ENCODE results near the gene CLCN3.
"Not testable (repeated sequence)": the region's sequence is repeated elsewhere in the genome, so short reads cannot be mapped to it uniquely, and the experiment has no call there.

Gene CLCN3

DNA sequence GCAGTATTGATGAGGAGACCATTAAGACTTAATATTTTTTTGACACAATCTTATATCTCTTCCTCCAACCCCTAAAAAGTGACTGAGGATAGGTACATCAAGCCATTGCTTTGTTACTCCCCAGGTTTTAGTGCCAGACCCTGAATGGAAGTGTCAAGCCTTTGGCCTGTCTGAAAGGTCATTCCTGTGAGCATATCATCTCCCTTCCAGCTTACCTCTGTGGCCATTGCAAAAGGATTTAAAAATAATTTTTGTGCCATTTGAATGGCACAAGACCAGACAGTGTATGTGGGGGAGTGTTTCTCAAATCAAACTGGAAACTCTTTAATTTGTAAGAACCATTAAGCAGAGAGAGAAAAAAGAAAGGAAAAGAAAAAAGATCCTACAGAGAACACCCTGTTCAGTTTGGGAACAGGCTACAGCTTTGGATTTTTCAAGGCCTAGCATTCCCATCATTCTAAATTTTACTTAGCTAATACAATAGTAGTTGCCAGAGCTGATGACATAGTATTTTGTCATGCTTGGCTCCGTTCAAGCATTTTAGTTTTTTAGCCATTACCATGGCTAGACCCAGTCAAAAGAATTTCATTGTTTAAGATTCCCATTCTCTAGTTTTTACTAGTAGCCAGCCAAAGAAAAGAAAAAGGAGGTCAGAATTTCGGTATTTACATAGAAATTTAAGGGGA lies 87.7 kb downstream of the CLCN3 start:
- no peak for DNase-seq (ENCODE audit: low read depth in 2 of 2)

DNA sequence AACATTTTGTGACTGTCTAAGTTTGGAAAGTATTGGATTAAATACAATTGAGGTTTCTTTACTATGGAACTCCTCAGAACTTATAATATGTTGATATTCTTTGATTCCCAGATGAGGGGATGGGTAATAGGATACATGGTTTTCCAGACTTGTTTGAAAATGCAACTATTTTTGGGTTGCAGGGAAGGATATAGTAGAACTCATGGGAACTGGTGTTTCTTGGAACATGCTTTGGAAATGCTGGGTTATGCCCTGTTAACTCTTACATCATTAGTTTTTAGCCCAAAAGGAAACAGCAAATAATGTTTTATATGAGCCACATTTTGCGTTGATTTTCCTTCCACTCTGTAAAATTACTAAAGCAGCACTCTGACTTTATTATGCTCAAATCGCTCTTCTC lies 95.4 kb downstream of the CLCN3 start:
- DNase-seq (ENCODE audit: low read depth in 2 of 2), result no peak

DNA sequence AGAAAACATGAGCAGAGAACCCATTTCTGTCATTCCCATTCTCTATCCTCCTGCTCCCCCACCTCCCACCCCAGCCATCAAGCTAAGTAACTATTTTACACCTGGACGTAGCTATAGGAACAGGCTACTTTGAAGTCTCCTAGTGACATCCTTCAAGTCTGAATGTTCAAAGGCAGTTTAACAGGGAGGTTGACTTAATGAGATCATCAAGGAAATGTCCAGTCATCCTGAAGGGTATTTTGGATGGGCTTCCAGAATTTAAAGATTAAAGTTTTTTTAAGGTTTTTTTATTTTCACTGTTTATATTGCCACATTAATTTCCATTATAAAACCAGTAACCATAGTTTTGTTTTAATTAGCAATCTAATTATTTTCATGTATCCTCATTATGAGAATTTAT lies 96.3 kb downstream of the CLCN3 start:
- DNase-seq (ENCODE audit: low read depth in 2 of 2), result no peak

DNA sequence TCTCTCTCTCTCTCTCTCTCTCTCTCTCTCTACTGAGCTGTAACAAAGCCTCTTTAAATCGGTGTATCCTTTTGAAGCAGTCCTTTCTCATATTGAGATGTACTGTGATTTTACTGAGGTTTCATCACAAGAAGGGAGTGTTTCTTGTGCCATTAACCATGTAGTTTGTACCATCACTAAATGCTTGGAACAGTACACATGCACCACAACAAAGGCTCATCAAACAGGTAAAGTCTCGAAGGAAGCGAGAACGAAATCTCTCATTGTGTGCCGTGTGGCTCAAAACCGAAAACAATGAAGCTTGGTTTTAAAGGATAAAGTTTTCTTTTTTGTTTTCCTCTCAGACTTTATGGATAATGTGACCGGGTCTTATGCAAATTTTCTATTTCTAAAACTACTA lies 100.2 kb downstream of the CLCN3 start:
- DNase-seq (ENCODE audit: low read depth in 2 of 2), result no peak

DNA sequence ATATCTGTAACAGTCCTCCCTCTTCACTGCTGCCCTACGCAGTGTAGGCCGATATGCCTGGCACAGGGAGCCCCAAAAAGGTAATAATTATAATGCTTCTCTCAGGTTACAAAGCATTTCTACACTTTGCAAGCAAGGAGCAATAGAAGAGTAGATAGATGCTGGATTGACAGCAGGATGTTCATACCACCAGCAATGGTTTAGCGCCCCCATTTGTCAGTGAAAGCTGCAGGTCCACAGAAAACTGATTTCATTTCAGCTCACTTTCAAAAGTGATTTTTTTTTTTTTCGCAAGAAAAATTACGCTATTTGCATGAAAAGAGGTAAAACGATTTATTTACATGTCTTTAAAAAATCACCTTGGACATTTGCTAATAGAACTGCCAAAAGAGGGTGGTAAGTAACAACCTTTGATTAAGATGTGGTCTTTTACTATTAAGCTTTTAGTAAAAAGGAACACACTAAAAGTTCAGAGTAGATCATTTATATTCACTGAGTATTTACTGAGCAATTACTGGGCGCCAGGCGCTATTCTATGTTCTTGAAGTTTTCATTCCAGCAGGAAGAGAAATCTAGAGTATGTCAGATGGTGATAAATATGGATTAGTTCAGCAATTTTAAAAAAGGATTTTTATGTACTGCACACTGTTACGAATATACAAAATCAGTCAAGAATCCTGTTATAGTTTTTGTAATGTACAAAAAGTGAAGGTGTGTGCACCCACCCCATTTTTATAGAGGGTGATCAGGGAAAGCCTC lies 103.0 kb downstream of the CLCN3 start:
- DNase-seq (ENCODE audit: low read depth in 2 of 2), result no peak

DNA sequence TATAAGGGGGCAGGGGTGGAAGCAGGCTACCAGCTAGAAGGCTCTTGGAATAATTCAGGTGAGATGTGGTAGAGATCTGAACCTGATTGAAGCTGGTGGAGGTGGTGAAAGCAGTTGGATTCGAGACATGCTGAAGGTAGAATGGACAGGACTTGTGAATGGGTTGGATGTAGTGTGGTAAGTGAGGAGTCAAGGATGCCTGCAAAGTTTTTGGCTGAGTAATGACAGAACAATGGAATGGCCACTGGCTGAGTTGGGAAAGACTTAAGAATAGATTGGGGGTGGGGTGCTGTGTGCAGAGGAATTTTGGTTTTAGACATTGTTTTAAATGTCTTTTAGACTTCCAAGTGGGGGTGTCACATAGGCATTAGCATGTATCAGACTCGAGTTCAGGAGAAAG lies 103.9 kb downstream of the CLCN3 start:
- no peak for DNase-seq (ENCODE audit: low read depth in 2 of 2)

DNA sequence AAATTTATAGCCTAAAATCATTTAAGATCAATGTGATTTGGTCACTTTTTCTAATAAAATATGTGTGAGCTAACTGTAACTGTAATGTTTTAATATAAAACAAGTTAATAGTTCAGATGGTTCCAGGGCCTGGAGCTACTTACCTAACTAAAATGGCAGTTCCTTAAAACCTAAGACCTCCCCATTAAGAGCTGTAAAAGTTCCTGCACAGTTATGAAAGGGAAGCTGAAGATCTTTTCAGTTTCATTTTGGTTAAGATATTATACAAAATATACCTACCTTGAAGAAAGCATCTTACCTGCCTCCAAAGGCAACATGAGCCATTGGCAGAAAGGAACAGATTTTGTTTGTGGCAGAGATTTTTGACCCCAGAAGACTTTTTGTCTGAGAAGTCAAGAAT lies 107.2 kb downstream of the CLCN3 start:
- DNase-seq (ENCODE audit: low read depth in 2 of 2), result no peak

DNA sequence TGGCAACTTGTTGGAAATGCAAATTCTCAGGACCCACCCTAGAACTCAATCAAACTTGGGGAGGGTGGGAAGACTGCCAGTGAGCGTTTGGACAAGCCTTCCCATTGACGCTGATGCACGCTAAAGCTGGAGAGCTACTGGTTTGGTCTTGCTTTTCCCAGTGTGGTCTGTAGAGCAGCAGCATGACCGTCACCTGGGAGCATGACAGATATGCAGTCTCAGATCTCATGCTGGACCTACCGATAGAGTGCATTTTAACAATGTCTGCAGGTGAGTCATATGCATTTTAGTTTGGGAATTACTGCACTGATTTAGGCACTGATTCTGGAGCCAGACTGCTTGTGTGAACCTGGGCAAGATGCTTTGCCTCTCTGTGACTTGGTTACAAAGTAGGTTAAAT lies 110.2 kb downstream of the CLCN3 start:
- no peak for DNase-seq (ENCODE audit: low read depth in 2 of 2)

DNA sequence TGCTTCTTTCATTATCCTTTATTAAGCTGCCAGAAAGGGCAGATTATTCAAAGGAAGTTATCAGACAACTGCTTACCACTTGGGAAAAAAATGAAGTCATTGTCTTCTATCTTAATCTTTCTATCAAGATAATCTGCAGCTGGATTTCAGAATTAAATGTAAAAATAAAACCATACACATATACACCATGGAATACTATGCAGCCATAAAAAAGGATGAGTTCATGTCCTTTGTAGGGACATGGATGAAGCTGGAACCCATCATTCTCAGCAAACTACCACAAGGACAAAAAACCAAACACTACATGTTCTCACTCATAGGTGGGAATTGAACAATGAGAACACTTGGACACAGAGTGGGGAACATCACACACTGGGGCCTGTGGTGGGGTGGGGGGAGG lies 118.2 kb downstream of the CLCN3 start:
- not testable (repeated sequence) for DNase-seq (ENCODE audit: low read depth in 2 of 2)

DNA sequence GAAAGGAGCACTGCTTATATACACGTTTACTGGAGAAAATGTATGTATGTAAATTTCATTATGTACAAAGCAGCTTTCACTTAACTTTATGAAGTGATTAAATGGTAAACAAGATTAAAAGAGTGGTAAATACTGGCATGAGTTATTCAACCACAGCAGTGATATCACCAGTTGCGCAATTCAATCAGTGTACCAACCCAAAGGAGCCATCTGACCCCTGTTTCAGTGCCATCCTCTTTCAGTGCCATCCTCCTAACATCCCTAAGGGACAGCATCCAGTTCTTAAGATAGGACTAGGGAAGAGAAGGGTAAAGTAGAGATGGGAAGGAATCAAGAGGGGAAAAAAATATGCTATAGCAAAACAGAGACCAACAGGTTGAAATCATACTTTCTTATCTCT lies 121.2 kb downstream of the CLCN3 start:
- no peak for DNase-seq (ENCODE audit: low read depth in 2 of 2)

DNA sequence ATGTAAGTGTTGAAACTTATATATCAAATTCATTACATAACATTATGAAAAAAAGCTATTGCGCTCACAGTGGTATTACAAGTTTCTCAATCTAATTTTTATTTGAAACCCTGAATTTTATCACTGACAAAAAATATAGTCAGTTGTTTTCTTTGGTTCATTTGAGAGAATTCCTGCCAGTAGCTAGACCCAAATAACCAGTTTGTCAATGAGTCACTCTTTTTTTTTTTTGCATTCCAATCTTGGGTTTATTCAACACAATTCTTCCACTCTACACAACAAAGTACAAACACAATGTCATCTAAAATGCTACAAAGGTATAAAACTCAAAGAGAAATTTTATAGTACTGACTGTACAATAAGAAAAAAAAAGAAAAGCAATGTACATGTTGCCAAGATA lies 124.2 kb downstream of the CLCN3 start:
- no peak for DNase-seq (ENCODE audit: low read depth in 2 of 2)

DNA sequence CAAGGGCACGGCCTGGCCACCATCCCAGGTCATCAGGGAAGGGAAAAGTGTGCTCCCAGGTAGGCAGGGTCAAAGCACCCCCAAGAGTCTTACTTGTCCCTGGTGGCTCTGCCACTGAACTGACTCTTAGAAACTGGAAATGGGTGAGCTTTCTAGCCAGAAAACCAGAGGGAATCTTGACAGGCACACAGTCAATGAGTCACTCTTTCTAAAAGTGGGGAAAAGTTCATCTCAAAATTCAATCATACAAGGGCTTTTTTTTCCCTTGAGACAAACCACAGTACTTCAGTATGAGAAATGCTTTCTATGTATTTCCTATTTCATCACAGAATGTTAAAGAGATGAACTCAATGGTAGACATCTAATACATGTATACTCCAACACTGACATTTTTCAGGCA lies 124.9 kb downstream of the CLCN3 start:
- no peak for DNase-seq (ENCODE audit: low read depth in 2 of 2)

DNA sequence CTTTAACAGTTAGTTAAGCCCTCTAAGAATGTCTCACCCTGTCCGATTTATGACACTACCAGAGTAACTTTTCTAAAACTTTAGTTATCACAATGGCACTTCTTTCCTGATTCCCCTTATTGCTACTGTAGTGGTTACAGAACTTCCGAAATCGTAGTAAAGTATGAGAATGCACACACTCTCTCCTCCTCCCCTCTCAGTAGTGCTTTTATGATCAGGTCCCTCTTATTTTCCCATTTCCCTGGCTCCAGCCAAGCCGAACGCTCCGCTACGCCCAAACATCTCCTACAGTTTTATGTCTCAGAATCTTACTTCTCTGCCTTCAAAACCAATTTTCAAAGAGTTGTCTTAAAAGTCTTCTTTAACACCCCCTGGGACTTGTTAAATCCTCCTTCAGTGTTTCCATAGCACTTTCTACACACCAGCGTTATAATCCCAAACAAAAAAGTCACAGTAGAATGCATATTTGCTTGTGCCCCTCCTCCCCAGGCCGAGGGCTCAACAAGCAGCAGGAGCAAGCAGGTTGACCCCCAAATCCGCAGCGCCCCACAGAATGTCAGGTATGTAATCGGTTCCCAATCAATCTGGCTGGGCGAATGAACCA lies 136.7 kb downstream of the CLCN3 start:
- DNase-seq (ENCODE audit: low read depth in 2 of 2), result no peak

DNA sequence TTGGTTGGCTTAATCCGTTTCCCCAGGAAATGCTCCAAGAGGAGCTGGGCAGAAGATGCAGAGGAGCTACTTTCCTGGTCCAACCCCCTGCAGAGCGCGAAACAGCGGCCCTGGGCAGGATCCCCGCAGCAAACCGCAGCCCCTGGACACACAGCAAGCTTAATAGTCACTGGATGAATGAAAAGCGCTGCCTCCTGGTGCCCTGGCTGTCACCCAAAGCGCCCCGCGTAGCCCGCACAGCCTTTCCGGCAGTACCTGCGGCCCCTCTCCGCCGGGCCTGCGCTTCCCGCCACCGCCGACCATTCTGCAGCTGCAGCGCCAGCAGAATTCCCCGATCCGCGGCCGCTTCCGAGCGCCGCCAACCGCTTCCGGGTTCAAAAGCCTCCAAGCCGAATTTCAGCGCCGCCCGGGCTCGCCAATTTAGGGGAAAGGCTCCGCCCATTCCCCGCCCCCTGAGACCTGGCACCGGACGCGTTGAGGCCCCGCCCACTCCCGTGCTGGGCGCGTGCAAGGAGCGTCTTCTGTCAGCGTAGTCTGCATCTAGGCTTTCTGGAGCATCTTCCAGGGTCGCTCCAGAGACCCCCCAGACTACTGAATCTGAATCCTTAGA lies 137.3 kb downstream of the CLCN3 start, which contains the start of gene HPF1:
TSS of gene HPF1 (minus strand) at position 370 of the 610 bp plus-strand sequence. CDS start at position 303, 67 bp downstream.
- peak; percentile 90 to 96 for DNase-seq (ENCODE audit: low read depth in 2 of 2)

DNA sequence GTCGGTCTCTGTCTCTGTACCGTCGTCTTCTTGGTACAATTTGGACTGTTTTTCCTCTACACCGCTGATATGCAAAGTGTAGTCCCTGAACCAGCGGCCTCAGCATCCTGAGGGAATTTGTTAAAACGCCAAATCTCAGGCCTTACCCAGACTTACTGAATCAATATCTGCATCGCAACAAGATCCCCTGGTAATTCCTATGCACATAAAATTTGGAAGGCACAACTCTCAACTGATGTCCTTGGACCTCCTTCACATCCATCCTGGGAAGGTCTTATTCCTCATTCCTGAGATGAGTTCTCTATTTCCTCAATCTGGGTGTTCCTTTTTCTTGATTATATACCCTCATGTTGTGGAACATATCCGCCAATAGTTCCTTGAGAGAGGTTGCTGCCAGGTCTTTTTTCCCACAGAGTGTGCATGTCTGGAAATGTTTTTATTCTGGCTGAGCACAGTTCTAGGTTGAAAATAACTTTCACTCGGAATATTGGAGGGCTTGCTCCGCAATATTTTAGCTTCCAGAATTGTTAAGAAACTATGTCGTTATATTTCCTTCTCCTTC lies 138.1 kb downstream of the CLCN3 start:
- DNase-seq (ENCODE audit: low read depth in 2 of 2), result no peak

DNA sequence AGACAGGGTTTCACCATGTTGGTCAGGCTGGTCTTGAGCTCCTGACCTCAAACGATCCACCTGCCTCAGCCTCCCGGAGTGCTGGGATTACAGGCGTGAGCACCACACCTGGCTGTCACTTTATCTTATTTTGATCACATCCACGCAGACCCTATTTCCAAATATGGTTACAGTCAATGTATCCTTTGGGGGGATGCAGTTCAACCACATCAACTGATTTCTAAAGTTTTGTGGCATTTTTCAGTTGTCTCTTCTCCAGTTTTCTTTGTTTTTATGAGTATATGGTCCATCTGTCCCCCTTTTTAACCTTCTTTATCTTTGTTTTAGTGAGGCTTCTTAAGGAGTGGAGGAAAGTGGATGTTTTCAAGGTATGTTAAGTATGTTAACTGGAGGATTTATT lies 141.5 kb downstream of the CLCN3 start:
- no peak for DNase-seq (ENCODE audit: low read depth in 2 of 2)

DNA sequence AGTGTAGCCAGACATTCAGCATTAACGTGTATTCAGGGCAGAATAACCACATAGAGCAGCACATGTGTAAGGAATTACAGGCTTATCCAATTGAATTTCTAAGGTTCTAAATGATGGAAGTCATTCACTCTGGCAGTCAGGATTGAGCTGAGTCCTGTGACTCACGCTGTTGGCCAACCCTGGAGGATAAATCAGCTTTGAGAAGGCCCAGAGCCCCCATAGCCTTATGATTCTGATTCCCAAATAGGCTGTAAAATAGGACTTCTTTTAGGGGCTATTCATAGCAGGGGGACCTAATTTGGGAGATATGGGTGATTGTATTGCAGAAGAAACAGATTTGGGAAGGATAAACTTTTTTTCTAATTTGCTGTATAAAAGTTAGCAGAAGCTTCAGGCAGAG lies 145.5 kb downstream of the CLCN3 start:
- DNase-seq (ENCODE audit: low read depth in 2 of 2), result no peak

DNA sequence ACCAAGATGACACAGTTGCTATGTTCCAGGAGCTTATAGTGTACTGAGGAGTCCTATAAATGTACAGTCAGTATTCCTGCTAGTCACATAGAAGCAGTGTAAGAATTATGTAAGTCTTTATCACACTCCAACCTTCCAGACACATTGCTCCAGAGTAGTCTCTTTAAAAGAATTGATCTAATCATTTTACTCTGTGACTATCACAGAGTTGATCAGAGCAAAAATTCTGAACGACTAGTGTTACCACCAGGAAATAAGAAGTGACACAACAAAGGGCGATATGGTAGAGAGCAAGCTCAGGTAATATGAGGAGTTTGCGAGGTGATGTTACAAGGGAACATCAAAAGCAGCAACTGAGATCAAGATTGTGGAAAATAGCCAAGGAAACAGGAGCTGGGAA lies 146.4 kb downstream of the CLCN3 start:
- no peak for DNase-seq (ENCODE audit: low read depth in 2 of 2)

DNA sequence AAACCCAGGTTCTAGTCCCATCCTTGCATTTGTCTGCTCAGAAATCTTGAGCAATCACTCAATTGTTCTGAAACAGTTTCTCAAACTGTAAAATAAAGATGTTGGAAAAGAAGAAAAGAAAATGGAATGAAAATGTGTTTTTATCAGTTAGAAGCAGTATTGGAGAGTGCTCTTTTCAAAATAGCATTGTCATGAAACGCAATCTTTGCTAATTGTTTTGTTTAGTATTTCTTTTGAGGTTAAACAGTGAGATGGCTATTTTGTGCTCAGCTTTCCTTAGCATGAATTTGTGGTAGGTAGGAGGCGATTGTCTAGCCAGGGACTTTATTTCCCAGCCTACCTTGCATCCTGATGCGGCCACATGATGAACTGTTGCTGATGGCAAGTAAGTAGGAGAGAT lies 148.0 kb downstream of the CLCN3 start:
- DNase-seq (ENCODE audit: low read depth in 2 of 2), result no peak

DNA sequence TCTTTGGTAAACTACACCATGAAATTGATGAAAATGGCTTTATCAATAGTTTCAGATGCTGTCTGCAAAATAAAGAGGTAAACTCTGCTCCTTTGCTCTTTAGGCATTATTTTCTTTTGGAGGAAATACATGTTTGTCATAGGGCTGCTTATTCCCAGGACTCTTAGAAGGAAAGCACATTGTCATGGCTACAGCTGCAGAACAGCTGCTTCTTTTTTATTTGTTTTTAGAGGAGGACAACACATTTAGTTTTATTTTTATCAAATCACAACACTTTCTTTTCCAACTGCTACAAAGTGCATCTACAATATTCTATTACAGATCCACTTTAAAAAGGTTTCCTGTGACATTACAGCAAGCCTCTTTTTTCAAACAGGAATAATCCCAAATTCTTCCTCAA lies 150.0 kb downstream of the CLCN3 start:
- DNase-seq (ENCODE audit: low read depth in 2 of 2), result no peak

DNA sequence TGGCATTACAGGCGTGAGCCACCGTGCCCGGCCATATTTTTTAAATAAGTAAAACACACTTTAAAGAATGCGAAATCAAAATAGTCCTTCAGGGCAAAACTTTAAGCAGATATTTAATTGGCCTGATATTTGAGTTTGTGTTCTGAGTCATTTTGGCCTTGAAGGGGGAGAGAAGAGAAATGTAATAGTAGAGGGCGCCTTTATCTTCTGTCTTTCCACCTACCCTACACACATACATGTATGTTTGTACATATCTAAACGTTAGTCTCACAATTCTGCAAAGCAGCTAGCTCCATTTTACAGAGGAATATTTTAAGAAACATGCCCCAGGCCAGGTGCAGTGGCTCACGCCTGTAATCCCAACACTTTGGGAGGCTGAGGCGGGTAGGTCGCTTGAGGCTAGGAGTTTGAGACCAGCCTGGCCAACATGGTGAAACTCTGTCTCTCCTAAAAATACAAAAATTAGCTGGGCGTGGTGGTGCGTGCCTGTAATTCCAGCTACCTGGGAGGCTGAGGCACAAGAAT lies 151.2 kb downstream of the CLCN3 start:
- not testable (repeated sequence) for DNase-seq (ENCODE audit: low read depth in 2 of 2)
